HG03060 (cell line): Measurements from ENCODE around the gene RAD51B.
A peak's percentile ranks its signal among the peaks of the same experiment; 100 is the strongest.

Source experiments
- ATAC-seq: cut with Tn5 transposase; IDR thresholded peaks from one replicate; pipeline ENCODE4 v1.9.1; 2021; ENCODE audit warnings: low read depth, moderate number of reproducible peaks; ENCODE audit not compliant: unreplicated experiment

Gene RAD51B

GRCh38 chr14:68509188-68509983 lies 689.8 kb downstream of the RAD51B start:
- ATAC-seq, result no peak

DNA sequence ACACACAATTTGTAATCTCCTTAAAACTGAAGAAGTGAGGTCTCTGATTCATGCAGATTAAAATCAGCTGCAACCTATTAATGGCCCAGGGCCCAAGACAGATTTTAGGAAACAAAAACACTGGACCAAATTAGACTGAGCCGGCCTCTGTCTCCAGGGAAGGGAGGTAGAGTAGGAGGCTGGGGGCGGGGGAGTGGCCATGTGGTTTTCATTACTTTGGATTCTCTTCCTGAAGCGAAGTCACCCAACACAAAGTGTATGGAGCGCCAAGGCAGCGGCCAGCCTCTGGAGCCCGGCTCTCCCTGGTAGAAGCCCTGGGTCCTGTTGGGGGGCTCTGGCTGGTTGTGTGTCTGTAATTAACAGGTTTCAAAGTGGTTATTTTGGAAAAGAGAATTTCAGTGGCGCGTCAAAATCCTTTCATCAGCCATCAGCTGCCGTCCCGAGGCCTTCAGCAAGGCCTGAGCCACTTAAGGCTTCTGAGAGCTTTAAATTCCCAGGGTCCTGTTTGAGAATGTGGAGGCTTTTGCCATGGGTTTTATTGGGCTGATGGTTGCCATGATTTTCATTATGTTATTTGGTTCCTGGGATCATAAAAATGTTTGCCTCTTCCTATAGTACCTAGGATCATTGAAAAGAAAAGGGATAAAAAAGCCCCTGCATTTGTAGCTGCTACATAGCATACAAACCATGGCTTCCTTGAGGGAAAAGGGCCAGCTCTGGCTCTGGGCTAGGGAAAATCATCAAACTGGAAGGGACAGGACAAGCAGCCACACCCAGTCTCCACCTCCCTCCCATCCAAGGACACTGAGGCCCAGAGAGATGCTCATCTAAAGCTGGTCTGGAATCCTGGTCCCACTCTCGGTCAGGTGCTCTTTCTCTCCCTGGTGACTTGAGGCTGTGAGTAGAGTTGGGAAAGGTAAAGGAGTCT lies 690.9 kb downstream of the RAD51B start:
- no peak for ATAC-seq

DNA sequence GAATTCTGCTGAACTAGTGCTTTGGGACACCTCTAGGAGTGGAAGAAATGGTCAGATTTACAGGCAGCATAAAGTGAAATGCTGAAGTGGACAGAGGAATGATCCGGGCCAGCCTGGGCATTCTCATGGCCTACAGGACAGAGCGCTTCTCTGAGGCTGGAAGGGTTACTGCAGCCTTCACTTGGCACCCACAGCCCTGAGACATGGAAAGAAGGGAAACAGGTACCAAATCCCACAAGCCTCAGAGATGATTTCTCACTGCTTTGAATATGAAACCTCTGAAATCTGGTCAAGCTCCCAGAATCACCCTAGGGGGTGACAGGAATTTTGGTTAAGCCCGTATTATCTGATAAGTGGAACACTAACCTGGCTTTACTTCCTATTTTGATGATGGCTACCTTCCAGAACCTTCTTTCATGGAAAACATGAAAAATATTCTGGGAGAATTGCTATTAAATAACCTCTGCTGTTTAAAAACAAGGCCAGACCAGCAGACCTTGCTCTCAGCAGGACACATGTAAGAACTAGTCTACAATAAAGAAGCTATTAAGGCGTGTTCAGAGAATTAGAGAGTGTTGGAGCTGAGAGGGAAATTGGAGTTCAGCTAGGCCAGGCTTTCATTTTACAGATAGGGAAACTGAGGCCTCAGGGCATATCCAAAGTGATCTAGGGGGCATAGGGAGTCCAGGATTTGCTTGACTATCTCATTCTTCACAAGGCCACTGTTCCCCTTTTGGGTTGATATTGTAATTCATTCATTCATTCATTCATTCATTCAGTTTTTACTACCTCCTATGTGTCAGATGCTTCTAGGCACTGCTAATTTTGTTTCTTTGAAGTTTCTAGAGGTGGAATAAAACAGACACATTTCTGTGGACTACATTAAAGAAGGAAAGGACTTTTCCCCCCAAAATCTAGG lies 691.8 kb downstream of the RAD51B start:
- ATAC-seq, result no peak

DNA sequence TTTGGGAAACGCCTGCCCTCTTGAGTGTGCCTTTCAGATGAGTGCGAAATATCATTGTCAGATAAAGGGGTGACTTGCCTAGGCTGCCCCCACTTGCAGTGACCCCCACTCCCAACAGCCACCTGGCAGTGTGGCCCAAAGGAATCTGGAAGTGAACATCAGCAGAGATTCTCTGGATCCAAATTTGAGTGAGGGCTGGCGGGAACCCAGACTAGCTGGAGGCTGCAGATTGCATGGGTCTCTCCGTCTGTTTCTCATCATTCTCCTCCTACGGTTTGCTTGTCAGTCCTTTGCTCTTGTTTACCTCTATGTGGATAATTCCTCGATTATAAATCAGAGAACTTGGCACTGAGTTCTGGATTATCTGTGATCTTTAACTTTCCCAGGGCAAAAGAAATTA lies 692.5 kb downstream of the RAD51B start:
- ATAC-seq, result no peak

DNA sequence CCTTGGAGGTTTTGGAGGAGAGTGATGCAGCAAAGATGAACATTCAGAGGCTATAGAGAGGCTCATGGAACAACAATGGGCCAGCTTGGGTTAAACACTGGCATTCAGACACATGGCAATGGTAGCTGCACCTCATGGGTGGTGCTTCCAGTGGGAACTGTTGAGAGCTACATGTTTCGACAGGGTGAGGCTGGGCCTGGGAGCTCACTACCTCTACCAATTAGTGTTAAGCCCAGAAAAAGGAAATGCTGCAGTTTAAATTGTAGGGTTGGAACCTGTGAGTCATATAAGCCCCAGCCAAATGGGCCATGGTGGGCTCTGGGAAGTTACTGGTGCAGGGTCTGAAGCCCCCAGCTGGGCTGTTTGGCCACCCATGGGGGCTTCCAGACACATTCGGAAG lies 693.6 kb downstream of the RAD51B start:
- no peak for ATAC-seq

DNA sequence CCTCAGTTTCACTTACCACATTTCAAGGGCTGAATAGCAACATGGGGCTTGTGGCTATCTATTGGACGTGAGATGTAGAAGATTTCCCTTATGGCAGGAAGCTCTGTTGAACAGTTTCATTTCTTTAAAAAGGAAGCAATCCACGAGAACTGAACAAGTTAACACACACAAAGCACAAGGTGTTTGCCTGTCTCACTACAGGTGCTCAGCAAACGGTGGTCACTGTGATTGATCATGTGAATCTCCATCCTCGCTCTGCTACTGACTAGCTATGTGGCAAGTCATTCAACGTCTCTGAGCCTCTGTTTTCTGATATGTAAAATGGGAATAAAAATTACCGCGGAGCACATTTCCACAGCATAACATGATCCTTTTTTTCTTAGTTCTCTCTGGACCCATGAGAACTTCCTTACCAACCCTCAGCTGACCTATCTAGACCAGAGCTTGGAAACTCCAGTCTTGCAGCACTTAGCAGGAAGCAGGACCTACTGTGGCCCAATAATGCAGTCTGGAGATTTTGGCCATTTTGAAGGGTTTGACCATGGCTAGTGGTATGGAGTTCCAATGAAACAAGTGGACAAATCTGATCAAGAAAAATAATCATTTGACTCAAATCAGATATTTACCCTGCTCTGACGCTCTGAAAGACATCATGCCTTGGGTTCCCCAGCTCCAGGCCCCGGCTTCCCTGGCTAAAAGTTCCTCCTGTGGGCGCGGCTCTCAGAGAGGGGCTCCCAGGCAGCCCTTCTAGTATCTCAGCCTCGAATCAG lies 694.4 kb downstream of the RAD51B start:
- ATAC-seq, result peak; percentile 76

DNA sequence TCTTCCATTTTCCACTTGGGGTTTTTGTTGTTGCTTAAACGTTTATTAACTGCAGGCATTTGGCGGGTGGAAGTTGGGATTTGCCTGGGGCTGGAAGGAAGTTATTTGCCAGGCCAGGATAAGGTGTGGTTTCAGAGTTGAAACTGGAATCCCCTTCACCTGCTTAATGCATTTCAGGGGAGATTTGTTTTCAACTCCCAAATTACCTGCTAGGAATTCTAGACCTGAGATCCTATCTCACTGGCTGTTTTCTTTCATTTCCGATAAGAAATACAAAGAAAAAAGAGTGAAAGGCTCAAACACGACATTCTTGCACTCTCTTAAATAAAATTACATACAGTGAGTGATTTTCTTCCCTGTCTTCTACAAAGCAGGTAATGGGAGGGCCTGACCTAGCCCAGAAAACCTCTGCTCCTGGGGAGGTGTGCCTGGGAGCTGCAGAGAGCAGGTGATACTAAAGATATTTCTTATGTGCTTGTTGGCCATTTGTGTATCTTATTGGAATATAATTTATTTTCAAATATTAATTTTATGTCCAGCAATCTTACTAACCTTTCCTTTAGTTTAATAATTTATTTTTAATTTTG lies 695.1 kb downstream of the RAD51B start:
- no peak for ATAC-seq

DNA sequence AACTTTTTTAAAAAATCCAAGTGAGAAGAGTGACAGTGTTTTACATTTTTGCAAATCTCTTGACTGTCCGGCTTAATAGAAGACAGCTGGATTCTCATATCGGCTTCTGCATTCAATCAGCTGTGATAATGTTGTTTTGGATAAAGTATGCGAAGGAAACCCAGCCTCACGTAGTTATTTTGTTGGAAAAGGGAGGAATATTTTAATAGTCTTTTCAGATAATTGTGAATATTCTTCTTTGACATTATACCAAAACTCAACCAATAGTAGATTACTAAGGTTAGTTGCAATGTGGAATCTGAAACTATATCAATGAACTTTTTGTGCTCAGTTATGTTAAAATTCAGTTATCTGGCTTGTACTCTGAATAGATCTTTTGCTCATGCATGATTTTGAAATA lies 696.8 kb downstream of the RAD51B start:
- ATAC-seq, result no peak

- no peak for ATAC-seq
Measured at GRCh38 chr14:68518166-68518565, 698.6 kb downstream of the RAD51B start.

GRCh38 chr14:68518761-68519670 lies 699.4 kb downstream of the RAD51B start:
- no peak for ATAC-seq

GRCh38 chr14:68519671-68520187 lies 700.1 kb downstream of the RAD51B start:
- ATAC-seq, result no peak

- ATAC-seq, result no peak
Measured at GRCh38 chr14:68520637-68521556, 701.3 kb downstream of the RAD51B start.

DNA sequence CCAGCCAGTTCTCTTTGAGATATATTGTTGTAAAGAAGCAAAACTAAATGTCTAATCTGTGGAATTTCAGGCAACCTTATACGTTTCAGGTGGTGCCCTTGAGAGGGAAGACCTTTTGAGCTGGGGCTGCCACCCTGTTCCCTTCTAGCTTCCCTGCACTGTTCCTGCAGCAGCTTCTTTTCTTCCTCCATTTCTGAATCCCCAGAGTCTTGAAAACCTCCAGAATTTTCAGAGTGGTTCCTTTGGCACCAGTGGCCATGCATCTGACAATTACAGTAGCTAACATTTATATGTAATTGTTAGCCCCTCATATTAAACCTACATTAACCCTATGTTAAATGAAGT lies 702.0 kb downstream of the RAD51B start:
- no peak for ATAC-seq

DNA sequence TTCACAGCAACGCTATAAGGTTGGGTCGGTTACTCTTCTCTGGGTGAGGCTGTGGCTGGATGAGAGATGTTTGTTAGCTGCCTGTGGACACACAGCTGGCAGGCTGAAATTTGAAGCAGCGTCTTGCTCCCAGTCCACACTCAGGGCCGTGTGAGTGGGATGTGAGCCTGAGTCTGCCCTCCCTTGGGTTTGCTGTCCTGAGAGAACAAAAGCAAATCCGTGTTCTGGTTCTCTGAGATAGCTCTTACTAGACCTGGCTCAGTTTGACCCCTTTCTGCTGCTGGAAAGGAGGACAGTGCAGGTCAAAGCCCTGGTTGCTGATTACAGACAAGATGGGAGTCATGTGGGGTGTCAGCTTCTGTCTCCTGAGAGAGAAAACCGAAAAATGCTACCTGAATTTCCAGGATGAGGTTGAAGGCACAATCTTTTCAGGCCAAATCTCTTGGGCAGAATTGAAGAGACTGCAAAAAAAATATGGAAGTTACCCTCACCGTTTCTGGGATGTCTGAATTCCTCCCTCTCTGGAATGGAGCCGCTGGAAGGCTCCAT lies 702.5 kb downstream of the RAD51B start:
- no peak for ATAC-seq

- no peak for ATAC-seq
Measured at GRCh38 chr14:68522510-68523325, 703.1 kb downstream of the RAD51B start.

DNA sequence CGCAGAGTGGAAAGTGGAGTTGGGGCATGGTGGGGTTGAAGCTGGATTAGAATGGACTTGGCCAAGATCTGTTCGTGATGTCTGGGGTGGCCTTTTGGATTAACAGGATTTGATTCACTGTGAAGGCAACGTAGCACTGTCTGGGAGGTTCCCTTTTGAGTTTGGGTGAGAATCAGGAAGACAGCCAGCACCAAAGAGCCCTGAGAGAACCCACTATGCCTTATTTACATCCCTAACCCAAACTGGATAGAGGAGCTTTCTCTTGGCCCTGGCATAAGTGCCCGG lies 703.7 kb downstream of the RAD51B start:
- no peak for ATAC-seq
